HEK293 (cell line): ENCODE data around the gene JAM3.

Source experiments
- CTCF ChIA-PET: fragments of 350-600 bp; formaldehyde crosslinking; extraction: SDS; loops from one replicate; lab custom pipeline; 2021; ENCODE audit warnings: antibody characterized with exemption; lab: Yijun Ruan, JAX
- POLR2A ChIA-PET: fragments of 300-600 bp; formaldehyde crosslinking; extraction: SDS; loops from one replicate; lab custom pipeline; 2020; ENCODE audit warnings: antibody characterized with exemption, inconsistent platforms; lab: Yijun Ruan, JAX
- H3K27ac ChIP-seq: fragments of 200-500 bp; sonication (Bioruptor generic); 2 replicates; pipeline ENCODE4 v1.5.1; 2014; ENCODE audit warnings: low read depth, low read length, control low read depth, inconsistent platforms; ENCODE audit errors: extremely low read depth
- H3K36me3 ChIP-seq, 2 experiments: fragments of 200-500 bp in 1 of 2; sonication (Bioruptor generic) in 1 of 2; 1 replicate in 1 of 2; 2 replicates in 1 of 2; pipeline ENCODE4 v1.5.1; 2014 to 2017; ENCODE audit warnings: inconsistent platforms in 2 of 2, low read length in 2 of 2; ENCODE audit not compliant: control insufficient read depth in 2 of 2, insufficient read depth in 1 of 2
- H3K4me1 ChIP-seq: fragments of 200-500 bp; sonication (Bioruptor generic); 2 replicates; pipeline ENCODE4 v1.5.1; 2014; ENCODE audit warnings: mild to moderate bottlenecking, low read length, inconsistent platforms; ENCODE audit not compliant: control insufficient read depth, insufficient read depth
- H3K4me3 ChIP-seq: 2 replicates; pipeline ENCODE4 v1.5.1; 2011; ENCODE audit warnings: low read depth, mild to moderate bottlenecking, control low read depth, low read length, moderate library complexity
- H3K9me3 ChIP-seq: fragments of 200-500 bp; sonication (Bioruptor generic); 2 replicates; pipeline ENCODE4 v1.5.1; 2014; ENCODE audit warnings: low read depth, low read length, inconsistent platforms; ENCODE audit not compliant: control insufficient read depth, insufficient read depth
- HOXC10 ChIP-seq: sonication (generic); formaldehyde crosslinking; IDR thresholded peaks from 2 replicates; pipeline ENCODE4 v1.8.1; 2023; ENCODE audit warnings: mild to moderate bottlenecking, missing genetic modification reagents
- INSM2 ChIP-seq: fragments of 450-650 bp; formaldehyde crosslinking; IDR thresholded peaks from 2 replicates; pipeline ENCODE4 v1.5.1; 2016; ENCODE audit warnings: missing biosample characterization, missing genetic modification characterization
- KLF1 ChIP-seq: fragments of 450-650 bp; formaldehyde crosslinking; IDR thresholded peaks from 2 replicates; pipeline ENCODE4 v1.5.1; 2016; ENCODE audit warnings: missing biosample characterization, missing genetic modification characterization
- REST ChIP-seq: fragments of 450-650 bp; formaldehyde crosslinking; IDR thresholded peaks from 2 replicates; pipeline ENCODE4 v1.5.1; 2016; ENCODE audit warnings: missing biosample characterization, missing genetic modification characterization
- ZBTB49 ChIP-seq: fragments of 450-650 bp; formaldehyde crosslinking; IDR thresholded peaks from 2 replicates; pipeline ENCODE4 v1.5.1; 2016; ENCODE audit warnings: missing biosample characterization, missing genetic modification characterization, low read depth
- ZNF16 ChIP-seq: fragments of 450-650 bp; formaldehyde crosslinking; IDR thresholded peaks from 2 replicates; pipeline ENCODE4 v1.5.1; 2016; ENCODE audit warnings: low read depth, missing biosample characterization, missing genetic modification characterization
- ZNF211 ChIP-seq: fragments of 450-650 bp; formaldehyde crosslinking; IDR thresholded peaks from 2 replicates; pipeline ENCODE4 v1.5.1; 2016; ENCODE audit warnings: low read depth, missing biosample characterization, missing genetic modification characterization
- ZNF239 ChIP-seq: fragments of 450-650 bp; formaldehyde crosslinking; IDR thresholded peaks from 2 replicates; pipeline ENCODE4 v1.5.1; 2016; ENCODE audit warnings: missing biosample characterization, missing genetic modification characterization
- ZNF341 ChIP-seq: fragments of 450-650 bp; formaldehyde crosslinking; IDR thresholded peaks from 2 replicates; pipeline ENCODE4; 2016; ENCODE audit warnings: low read depth, missing biosample characterization, missing genetic modification characterization
- ZNF571 ChIP-seq: fragments of 450-650 bp; formaldehyde crosslinking; IDR thresholded peaks from 2 replicates; pipeline ENCODE4 v1.5.0; 2017; ENCODE audit warnings: missing biosample characterization, missing genetic modification characterization
- ZNF626 ChIP-seq: fragments of 450-650 bp; sonication (Bioruptor Pico); formaldehyde crosslinking; IDR thresholded peaks from 2 replicates; pipeline ENCODE4 v1.5.1; 2018; ENCODE audit warnings: missing biosample characterization, missing genetic modification characterization, inconsistent platforms
- ZNF670 ChIP-seq: fragments of 450-650 bp; formaldehyde crosslinking; IDR thresholded peaks from 2 replicates; pipeline ENCODE4 v1.5.1; 2016; ENCODE audit warnings: missing biosample characterization, missing genetic modification characterization, low read depth
- ZNF791 ChIP-seq: fragments of 450-650 bp; formaldehyde crosslinking; IDR thresholded peaks from 2 replicates; pipeline ENCODE4 v1.5.1; 2016; ENCODE audit warnings: missing biosample characterization, missing genetic modification characterization
- TF ChIP-seq, protein P1 (sequence below): fragments of 450-650 bp; formaldehyde crosslinking; IDR thresholded peaks from 2 replicates; pipeline ENCODE4 v1.5.1; 2016; ENCODE audit warnings: missing biosample characterization, missing genetic modification characterization
- TF ChIP-seq, protein P2 (sequence below): fragments of 450-650 bp; IDR thresholded peaks from 2 replicates; pipeline ENCODE4 v1.5.1; 2018; ENCODE audit warnings: missing biosample characterization, mild to moderate bottlenecking, missing genetic modification characterization
- TF ChIP-seq, protein P3 (sequence below): fragments of 450-650 bp; formaldehyde crosslinking; IDR thresholded peaks from 2 replicates; pipeline ENCODE4 v1.5.1; 2017; ENCODE audit warnings: missing biosample characterization, missing genetic modification characterization
- TF ChIP-seq, protein P4 (sequence below): fragments of 450-650 bp; formaldehyde crosslinking; IDR thresholded peaks from 2 replicates; pipeline ENCODE4 v1.5.1; 2016; ENCODE audit warnings: missing biosample characterization, missing genetic modification characterization

Gene JAM3

DNA sequence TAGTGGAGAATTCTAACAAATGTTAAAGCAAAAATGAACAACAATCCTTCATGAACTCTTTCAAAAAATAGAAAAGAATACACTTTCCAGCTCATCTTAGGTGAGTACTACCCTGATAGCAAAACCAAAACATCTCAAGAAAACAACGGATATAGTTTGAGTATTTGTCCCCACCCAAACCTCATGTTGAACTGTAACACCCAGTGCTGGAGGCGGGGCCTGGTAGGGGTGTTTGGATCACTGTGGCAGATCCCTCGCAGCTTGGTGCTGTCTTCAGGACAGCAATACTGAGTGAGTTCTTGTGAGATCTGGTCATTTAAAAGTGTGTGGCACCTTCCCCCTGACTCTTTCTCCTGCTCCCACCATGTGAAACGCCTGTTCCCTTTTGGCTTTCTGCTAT, 127.9 kb downstream of the JAM3 start (continued):
- TF ChIP-seq, protein P1, sequence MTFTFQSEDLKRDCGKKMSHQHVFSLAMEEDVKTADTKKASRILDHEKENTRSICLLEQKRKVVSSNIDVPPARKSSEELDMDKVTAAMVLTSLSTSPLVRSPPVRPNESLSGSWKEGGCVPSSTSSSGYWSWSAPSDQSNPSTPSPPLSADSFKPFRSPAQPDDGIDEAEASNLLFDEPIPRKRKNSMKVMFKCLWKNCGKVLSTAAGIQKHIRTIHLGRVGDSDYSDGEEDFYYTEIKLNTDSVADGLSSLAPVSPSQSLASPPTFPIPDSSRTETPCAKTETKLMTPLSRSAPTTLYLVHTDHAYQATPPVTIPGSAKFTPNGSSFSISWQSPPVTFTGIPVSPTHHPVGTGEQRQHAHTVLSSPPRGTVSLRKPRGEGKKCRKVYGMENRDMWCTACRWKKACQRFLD (tag by site-specific recombination): no peak
- TF ChIP-seq, protein P2, sequence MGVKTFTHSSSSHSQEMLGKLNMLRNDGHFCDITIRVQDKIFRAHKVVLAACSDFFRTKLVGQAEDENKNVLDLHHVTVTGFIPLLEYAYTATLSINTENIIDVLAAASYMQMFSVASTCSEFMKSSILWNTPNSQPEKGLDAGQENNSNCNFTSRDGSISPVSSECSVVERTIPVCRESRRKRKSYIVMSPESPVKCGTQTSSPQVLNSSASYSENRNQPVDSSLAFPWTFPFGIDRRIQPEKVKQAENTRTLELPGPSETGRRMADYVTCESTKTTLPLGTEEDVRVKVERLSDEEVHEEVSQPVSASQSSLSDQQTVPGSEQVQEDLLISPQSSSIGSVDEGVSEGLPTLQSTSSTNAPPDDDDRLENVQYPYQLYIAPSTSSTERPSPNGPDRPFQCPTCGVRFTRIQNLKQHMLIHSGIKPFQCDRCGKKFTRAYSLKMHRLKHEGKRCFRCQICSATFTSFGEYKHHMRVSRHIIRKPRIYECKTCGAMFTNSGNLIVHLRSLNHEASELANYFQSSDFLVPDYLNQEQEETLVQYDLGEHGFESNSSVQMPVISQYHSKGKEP (tag by site-specific recombination): no peak
- TF ChIP-seq, protein P3, sequence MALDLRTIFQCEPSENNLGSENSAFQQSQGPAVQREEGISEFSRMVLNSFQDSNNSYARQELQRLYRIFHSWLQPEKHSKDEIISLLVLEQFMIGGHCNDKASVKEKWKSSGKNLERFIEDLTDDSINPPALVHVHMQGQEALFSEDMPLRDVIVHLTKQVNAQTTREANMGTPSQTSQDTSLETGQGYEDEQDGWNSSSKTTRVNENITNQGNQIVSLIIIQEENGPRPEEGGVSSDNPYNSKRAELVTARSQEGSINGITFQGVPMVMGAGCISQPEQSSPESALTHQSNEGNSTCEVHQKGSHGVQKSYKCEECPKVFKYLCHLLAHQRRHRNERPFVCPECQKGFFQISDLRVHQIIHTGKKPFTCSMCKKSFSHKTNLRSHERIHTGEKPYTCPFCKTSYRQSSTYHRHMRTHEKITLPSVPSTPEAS: no peak
- TF ChIP-seq ZNF211 (tag by site-specific recombination): no peak
- no peak for TF ChIP-seq ZNF670 (tag by site-specific recombination)
- TF ChIP-seq ZNF239 (tag by site-specific recombination): no peak
- TF ChIP-seq REST: no peak
- TF ChIP-seq HOXC10: no peak
- TF ChIP-seq KLF1 (tag by site-specific recombination): no peak
- TF ChIP-seq ZNF626 (tag by site-specific recombination): no peak

- TF ChIP-seq ZNF16 (tag by site-specific recombination): no peak
- Histone ChIP-seq H3K9me3 (no peaks in the 10 kb centered on the region), H3K27ac (no peak overlapping the region), H3K4me3 (no peak overlapping the region), H3K4me1 (no peaks in the 10 kb centered on the region), H3K36me3 (peaks cover 19 to 95% of the 10 kb centered on the region in 2 experiments)
- ChIA-PET CTCF (interaction anchor here (0.6 to 2.3 kb wide), 2 partner anchors 8 to 138 kb away, joined by 5 to 12 read pairs; no protein-coding TSS in a partner anchor), POLR2A (interaction anchor here (0.5 kb wide), 1 partner anchor 119 kb away, joined by 3 read pairs; no protein-coding TSS in a partner anchor)
Observed at GRCh38 chr11:134199531-134199930, 130.7 kb downstream of the JAM3 start.

GRCh38 chr11:134200688-134201087, 131.8 kb downstream of the JAM3 start:
- no peak overlapping the region for H3K27ac ChIP-seq
- peaks cover 19 to 95% of the 10 kb centered on the region in 2 experiments for H3K36me3 ChIP-seq
- POLR2A ChIA-PET: no interaction called here
- TF ChIP-seq ZNF16 (tag by site-specific recombination) (no peak), ZBTB49 (tag by site-specific recombination) (no peak), ZNF571 (tag by site-specific recombination) (no peak), INSM2 (tag by site-specific recombination) (no peak), ZNF341 (tag by site-specific recombination) (no peak), ZNF791 (tag by site-specific recombination) (no peak)
- TF ChIP-seq, protein P3: no peak
- TF ChIP-seq, protein P4, sequence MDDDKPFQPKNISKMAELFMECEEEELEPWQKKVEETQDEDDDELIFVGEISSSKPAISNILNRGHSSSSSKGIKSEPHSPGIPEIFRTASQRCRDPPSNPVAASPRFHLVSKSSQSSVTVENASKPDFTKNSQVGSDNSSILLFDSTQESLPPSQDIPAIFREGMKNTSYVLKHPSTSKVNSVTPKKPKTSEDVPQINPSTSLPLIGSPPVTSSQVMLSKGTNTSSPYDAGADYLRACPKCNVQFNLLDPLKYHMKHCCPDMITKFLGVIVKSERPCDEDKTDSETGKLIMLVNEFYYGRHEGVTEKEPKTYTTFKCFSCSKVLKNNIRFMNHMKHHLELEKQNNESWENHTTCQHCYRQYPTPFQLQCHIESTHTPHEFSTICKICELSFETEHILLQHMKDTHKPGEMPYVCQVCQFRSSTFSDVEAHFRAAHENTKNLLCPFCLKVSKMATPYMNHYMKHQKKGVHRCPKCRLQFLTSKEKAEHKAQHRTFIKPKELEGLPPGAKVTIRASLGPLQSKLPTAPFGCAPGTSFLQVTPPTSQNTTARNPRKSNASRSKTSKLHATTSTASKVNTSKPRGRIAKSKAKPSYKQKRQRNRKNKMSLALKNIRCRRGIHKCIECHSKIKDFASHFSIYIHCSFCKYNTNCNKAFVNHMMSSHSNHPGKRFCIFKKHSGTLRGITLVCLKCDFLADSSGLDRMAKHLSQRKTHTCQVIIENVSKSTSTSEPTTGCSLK (tag by site-specific recombination): no peak

More at GRCh38 chr11:134200688-134201087, 131.8 kb downstream of the JAM3 start:
- Histone ChIP-seq H3K4me3 (no peak overlapping the region), H3K9me3 (no peaks in the 10 kb centered on the region), H3K4me1 (no peaks in the 10 kb centered on the region)
- CTCF ChIA-PET: interaction anchor here (0.6 kb wide), 1 partner anchor 150 kb away, joined by 3 read pairs; no protein-coding TSS in a partner anchor
